ENCODE results near the gene CCDC167. TPM values are rescaled to one million over a fixed set of nuclear protein-coding genes. Genes with fewer than 3 reads are reported as not detected.

Gene CCDC167
- polyA plus RNA-seq, 1 donor from 2014 or later, result 82.4 TPM

DNA sequence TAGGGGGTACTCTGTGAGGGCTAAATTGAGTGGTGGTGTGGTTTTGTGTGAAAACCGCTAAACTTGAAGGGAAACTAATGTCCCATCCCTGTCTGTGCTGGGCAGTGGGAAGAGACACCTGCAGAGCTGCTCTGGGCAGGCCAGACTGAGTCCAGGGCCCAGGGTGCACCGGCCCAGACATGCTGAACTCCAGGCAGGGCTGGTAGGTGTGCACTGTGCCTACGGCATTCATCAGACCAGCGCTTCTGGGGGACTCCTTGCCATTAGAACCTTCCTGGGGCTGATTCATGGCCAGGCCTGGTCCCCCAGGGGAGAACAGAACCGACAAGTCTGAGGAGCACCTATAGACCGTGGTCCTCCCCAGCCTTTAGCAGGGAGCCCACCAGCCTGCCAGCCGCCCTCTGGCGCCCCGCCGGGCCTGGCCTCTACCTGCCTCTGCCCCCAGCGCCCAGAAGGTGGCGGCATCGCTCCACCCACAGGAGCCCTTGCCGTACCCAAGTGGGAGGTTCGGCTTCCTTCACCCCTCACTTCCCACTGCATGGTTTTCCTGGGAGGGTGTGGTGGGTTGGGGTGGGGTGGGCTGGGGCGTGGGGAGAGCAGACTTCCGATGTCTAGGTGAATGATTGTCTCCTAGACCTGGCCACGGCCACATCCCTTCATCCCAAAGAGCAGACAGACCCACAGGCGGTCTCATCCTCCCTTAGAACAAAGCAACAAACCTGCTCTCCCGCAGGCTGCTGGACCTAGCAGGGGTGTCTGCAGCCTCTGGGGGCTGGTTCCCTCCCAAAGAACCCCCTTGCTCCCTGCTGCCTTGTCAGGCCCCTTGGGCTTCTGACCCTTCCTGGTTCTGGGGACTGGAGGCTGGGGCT lies 15.5 kb downstream of the CCDC167 start:
- Mint-ChIP-seq H3K36me3 (no peaks in the 10 kb centered on the region), H3K4me1 (peaks cover 10 to 12% (median 12%) of the 10 kb centered on the region in 3 donors), H3K27me3 (no peaks in the 10 kb centered on the region), H3K9me3 (no peaks in the 10 kb centered on the region), H3K4me3 (no peak overlapping the region), H3K27ac (peak overlapping the region in 1 of 3 donors; percentile 50)

DNA sequence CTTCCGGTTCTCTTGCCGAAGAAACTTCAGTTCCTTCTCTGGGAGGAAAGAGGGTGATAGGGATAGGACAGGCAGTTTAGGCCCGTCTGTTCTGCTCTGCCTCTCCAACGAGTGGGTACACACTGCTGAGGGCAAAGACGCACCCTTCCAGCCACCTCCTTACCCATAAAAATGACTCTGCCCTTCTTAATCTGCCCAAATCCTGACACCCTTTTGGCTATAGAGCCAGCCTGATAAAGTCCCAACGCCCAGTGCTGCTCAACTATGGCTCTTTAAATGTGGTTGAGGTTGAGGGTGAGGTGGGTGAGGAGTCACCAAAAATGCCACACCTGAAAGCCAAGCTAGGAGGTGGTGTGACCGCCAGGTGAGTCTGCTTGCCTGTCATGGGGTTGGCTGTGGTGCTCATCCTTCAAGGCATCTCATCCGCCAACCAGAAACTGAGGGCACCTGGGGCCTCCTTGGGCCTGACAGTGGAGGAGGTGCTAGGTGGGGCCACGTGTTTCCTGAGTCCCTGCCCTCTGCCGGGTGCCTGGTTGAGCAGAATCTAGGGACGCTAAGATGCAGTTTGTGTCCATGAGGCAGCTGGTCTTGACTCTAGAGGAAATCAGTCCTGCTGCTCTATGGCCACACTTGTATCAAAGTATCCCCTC lies 16.3 kb downstream of the CCDC167 start:
- H3K27ac Mint-ChIP-seq, result peak overlapping the region in 1 of 3 donors; percentile 63
- H3K4me3 Mint-ChIP-seq, result no peak overlapping the region
- peaks cover 6 to 12% (median 8%) of the 10 kb centered on the region in 3 donors for H3K4me1 Mint-ChIP-seq
- no peaks in the 10 kb centered on the region for H3K36me3 Mint-ChIP-seq
- no peaks in the 10 kb centered on the region for H3K27me3 Mint-ChIP-seq
- no peaks in the 10 kb centered on the region for H3K9me3 Mint-ChIP-seq

DNA sequence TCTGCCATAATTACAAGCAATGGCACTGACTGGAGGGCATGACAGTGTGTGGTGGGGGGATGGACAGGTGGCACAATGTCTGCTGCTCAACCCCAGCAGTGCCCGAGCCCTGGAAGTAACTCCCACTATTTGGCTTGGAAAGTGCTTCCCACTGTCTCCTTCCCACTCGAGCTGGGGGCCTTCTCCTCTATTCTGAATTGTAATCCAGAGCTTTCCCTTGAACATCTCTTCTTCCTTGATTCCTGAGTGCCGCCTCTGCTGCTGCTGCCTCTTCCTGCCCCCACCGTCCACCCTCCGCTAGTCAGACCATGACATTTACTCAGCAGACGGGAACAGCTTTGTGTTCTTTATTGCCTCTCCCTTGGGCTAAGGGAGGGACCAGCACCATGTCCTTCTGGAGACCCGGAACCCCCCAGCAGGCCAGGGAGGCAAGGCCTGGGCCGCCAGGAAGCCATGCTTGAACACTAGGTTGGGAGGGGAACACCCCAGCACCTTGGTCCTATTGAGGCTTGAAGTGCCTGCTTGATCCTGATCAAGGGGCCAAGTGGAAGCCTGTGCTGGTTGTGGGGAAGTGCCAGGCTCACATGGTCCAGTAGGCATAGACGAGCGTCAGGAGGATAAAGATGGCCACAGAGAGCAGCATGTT lies 17.0 kb downstream of the CCDC167 start:
- Mint-ChIP-seq H3K36me3 (no peaks in the 10 kb centered on the region), H3K27ac (no peak overlapping the region), H3K27me3 (no peaks in the 10 kb centered on the region), H3K4me1 (peaks cover under 1 to 6% (median 3%) of the 10 kb centered on the region in 3 donors), H3K4me3 (no peak overlapping the region), H3K9me3 (no peaks in the 10 kb centered on the region)

DNA sequence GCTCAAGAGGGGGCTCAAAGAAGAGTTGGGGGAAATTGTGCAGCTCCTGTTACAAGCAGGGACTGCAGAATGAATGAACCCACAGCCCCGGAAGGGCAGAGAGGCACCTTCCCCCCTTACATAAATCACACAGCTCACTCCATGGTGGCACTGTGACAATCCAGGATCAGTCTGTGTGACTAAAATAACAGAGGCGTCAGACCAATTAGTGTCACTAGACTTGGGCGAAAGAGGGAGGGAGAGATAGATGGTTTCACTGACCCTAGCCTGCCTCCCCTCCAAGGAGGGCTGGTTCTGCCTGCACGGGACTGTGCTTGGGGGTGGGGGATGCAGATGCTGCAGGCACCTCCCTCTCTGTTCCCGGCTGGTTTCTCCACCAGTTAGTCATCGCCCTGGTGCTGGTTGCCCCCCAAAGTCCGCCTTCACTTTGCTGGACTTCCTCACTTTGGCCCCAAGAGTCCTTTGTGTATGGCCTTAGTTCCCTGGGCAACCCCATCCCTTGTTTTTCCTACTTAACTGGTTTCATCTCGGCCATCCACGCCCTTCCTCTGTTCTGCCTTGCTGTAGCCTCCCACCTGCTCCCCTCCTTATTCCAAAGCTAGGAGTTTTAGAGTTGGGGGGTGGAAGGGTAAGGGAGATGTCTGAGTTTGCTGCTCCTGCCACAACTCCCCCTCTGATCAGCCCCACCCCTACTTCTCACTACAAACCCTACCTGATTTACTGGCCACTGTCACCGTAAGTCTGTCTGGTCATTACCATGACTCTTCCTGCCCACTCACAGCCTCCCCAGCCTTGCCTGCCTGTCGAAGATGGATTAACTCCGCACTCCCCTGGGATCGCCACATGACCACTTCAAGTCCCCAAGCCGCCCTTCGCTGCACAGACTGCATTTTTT lies 17.7 kb downstream of the CCDC167 start:
- H3K27ac Mint-ChIP-seq, result no peak overlapping the region
- H3K4me3 Mint-ChIP-seq, result no peak overlapping the region
- H3K27me3 Mint-ChIP-seq, result no peaks in the 10 kb centered on the region
- H3K36me3 Mint-ChIP-seq, result no peaks in the 10 kb centered on the region
- peaks cover 0 to 6% (median 3%) of the 10 kb centered on the region in 3 donors for H3K4me1 Mint-ChIP-seq
- H3K9me3 Mint-ChIP-seq, result no peaks in the 10 kb centered on the region

DNA sequence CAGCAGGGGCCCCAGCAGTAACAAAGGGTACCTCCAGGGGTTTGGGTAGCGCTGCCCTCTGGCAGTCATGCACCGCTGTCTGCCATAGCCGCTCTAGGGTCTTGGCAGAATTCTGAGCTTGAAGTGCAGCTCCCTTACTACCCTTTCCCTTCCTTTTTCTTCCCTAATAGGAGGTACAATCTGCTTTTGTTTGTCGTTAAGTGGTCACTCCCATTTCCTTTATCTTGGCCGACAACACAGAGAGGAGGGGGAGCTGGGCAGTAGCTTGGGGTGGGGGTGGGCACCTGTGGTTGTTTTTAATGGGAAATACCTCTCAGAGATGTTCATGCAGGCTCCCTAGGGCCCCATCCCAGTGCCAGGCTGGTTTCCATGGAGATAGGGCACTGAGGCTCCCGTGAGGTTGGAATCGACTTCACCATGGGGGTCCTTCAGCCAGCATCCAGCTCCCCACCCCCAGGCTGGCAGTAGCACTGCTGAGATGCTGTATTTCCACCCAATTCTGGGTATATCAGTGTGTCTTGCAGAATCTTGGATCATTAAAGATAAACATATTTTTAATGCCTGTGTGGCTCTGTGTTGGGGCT lies 18.6 kb downstream of the CCDC167 start:
- H3K27me3 Mint-ChIP-seq, result no peaks in the 10 kb centered on the region
- no peak overlapping the region for H3K27ac Mint-ChIP-seq
- no peaks in the 10 kb centered on the region for H3K36me3 Mint-ChIP-seq
- no peak overlapping the region for H3K4me3 Mint-ChIP-seq
- H3K9me3 Mint-ChIP-seq, result no peaks in the 10 kb centered on the region
- H3K4me1 Mint-ChIP-seq, result peaks cover 0 to 6% (median 3%) of the 10 kb centered on the region in 3 donors

DNA sequence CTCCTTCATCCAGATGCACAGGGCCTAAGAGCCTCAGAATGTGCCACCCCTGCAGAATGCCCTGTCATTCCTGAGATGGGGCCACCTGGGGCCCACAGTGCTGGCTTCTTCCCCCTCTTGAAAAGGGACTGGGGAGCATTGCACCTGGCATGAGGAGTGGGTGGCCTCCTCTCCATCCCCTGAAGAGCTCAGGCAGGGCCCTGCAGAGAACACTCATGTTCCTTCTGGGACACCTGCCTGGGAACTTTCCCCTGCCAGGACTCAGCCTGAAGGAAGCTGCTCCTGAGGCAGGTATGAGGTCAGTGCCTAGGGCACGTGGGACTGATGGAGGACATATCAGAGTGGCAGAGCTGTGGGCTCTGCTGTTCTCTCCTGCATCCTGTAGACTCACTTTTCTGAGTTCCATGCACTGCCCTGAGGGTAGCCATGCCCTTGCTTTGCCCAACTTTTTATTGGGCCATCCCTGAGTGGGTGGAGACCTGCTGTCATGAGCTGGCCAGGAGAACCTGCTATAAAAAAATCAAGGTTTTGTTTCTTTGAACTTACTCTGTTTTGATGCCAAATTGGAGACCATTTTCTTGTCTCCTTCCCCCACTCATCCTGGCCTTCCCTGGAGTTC lies 19.5 kb downstream of the CCDC167 start:
- Mint-ChIP-seq H3K4me3 (no peak overlapping the region), H3K36me3 (peaks cover 2% of the 10 kb centered on the region), H3K27me3 (no peaks in the 10 kb centered on the region), H3K9me3 (no peaks in the 10 kb centered on the region), H3K27ac (peak overlapping the region in 1 of 3 donors; percentile 47), H3K4me1 (peaks cover 0 to 8% (median 0%) of the 10 kb centered on the region in 3 donors)

DNA sequence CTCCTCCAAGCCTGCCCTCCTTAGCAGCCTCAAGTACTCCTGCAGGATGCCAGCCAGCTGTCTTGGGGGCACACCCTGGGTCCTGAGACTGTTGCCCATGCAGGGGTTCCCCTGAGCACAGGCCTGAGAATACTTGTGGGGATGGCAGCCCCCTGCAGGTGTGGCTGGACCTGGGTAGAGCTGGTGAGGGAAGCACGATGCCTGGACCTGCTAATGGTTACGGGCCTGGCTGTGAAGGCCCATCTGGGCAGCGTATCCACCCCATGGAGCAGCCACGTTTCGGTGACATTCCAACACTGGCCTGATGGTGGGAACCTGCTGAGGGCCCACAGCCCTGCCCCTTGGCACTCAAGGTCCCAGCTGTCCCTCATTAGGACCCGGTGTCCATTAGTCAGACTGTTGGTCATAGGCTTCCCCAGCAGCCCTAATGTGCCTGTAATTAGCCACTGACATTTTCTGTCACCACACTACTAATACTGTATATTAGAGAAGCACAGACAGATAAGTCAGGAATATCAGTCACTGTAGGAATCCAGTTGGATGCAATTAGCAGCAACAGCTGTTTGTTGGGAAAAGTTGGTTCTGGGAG lies 20.3 kb downstream of the CCDC167 start:
- no peaks in the 10 kb centered on the region for H3K9me3 Mint-ChIP-seq
- no peak overlapping the region for H3K4me3 Mint-ChIP-seq
- peak overlapping the region in 2 of 3 donors; percentile 28 to 47 for H3K27ac Mint-ChIP-seq
- H3K36me3 Mint-ChIP-seq, result peaks cover 2% of the 10 kb centered on the region
- peaks cover 0 to 8% (median 0%) of the 10 kb centered on the region in 3 donors for H3K4me1 Mint-ChIP-seq
- H3K27me3 Mint-ChIP-seq, result no peaks in the 10 kb centered on the region

DNA sequence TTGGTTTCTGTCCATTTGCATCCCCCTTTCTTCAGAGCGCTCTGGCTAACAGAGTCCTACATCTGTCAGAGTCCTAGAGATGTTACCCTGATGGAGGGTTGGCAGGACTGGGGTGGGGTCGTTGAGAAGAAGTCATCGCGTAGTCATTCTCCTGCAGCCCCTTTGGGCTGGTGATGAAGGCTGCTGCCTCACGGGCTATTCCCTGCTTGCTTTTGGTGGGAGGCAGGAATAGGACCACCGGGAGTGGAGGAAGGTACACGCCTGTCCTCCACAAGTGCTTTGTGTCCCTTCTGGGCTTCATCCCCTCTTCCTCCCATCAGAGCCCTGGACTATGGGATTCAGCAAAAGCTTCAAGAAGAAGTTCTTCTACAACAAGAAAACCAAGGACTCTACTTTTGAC lies 20.9 kb downstream of the CCDC167 start:
- Mint-ChIP-seq H3K9me3 (no peaks in the 10 kb centered on the region), H3K27ac (peak overlapping the region in 2 of 3 donors; percentile 28 to 31), H3K36me3 (peaks cover 2% of the 10 kb centered on the region), H3K4me3 (no peak overlapping the region), H3K27me3 (no peaks in the 10 kb centered on the region), H3K4me1 (peaks cover 0 to 8% (median 0%) of the 10 kb centered on the region in 3 donors)

DNA sequence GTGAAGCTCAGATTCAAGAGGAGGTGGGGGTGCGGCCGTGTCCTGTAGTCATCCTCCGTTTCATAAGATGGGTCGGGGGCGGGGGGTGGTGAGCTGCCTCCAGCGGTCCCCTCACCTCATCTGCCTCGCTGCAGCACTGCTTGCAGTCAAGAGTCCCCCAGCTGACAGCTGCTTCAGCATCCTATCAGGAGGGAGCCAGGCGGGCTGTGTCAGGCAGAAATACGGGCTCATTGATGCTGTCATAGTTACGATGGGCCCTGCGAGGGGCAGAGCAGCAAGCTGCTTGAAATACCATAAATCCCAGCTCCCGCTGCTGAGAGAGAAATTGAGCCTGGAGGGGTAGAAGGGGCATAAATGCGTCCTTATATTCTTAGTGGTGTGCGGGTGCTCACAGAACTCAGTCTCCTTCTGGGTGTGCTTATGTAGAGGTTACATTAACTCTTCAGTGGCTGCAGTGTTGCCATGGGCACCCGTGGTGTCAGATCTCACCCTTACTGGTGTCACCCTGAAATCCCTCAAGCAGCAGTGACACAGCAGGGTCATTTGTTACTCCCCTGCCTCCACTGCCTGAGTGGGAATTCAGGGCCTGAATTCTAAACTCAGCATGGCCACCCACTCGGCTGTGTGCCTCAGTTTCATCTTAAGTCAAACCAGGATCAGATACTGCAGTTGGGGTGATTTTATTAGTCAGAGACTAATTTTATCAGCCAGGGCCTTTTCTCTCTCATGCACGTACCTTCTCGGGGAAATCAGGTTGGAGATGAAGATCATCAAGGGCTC lies 21.8 kb downstream of the CCDC167 start:
- Mint-ChIP-seq H3K4me1 (peaks cover 0 to 8% (median 0%) of the 10 kb centered on the region in 3 donors), H3K4me3 (no peak overlapping the region), H3K27me3 (no peaks in the 10 kb centered on the region), H3K27ac (peak overlapping the region in 1 of 3 donors; percentile 18), H3K36me3 (peaks cover 5% of the 10 kb centered on the region), H3K9me3 (no peaks in the 10 kb centered on the region)

DNA sequence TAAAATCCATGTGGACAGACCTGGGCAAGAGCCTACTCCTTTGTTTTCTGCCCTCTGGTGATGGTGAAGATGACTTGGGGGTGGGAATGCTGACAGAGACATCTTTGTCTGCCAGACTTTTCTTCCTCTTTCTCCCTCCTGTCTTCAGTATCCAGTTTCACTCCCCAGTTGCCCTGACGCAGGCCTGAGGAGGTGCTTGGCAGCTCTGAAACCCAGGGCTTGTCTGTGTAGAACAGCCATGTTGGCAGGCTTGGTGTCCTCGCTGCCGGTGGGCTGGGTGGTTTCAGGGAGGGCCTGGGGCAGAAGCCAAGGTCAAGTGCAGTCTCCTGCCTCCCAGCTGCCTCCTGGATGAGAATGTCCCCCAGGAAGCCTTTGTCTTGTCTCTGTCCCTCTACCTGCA lies 22.5 kb downstream of the CCDC167 start:
- Mint-ChIP-seq H3K27me3 (no peaks in the 10 kb centered on the region), H3K27ac (peak overlapping the region in 1 of 3 donors; percentile 27), H3K4me3 (no peak overlapping the region), H3K4me1 (peaks cover 0 to 5% (median 0%) of the 10 kb centered on the region in 3 donors), H3K36me3 (peaks cover 5% of the 10 kb centered on the region), H3K9me3 (no peaks in the 10 kb centered on the region)

DNA sequence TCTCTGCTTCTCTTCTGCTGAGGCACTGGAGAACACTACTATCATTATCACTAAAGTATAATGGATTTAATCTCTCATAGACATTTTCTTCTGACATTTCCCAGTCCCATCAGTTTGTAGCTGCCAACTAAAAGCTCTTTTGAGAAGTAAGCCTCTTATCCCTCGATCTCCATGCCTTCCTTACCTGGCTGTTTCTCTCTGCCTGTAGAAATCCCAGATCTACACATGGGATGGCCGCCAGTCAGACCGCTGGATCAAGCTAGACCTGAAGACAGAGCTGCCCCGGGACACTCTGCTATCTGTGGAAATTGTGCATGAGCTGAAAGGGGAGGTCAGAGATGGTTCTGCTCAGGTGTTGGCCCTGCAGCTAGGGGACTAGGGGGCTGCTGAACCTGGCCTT lies 25.4 kb downstream of the CCDC167 start:
- no peaks in the 10 kb centered on the region for H3K27me3 Mint-ChIP-seq
- H3K27ac Mint-ChIP-seq, result peak overlapping the region in 1 of 3 donors; percentile 35
- peaks cover 9% of the 10 kb centered on the region for H3K36me3 Mint-ChIP-seq
- no peaks in the 10 kb centered on the region for H3K9me3 Mint-ChIP-seq
- H3K4me3 Mint-ChIP-seq, result no peak overlapping the region
- peaks cover 0 to 2% (median 0%) of the 10 kb centered on the region in 3 donors for H3K4me1 Mint-ChIP-seq

DNA sequence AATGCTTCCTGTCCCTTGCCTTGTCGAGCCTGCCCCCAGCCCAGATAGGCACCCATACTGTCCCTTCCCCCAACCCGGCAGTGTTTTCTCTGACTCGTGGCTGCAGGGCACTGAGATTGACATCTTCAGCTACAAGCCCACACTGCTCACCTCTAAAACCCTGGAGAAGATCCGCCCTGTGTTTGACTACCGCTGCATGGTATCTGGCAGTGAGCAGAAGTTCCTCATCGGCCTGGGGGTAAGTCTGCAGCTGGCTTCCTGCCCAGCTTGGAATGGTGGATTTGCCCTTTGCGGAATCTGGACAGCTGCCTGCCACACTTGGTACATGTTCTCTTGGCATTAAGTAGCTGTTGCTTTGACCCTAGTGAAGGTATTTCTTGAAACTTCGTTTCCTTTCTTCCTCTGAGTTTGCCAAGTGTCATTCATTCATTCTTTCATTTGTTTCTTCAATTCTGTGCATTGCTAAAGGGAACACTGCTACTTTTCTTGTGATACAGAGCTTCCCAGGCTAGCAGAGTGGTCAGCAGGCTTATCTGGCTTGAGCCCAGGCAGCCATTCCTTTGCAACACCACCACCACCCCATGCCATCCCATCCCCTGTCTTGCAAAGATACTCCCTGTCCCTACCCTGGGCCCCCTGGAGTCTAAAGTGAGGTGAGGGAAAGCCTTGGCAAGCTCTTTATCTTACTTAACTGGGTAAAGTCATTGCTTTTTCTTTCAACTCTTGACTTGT lies 26.2 kb downstream of the CCDC167 start:
- H3K4me3 Mint-ChIP-seq, result no peak overlapping the region
- H3K4me1 Mint-ChIP-seq, result peaks cover 0 to 2% (median 0%) of the 10 kb centered on the region in 3 donors
- H3K27ac Mint-ChIP-seq, result peak overlapping the region in 2 of 3 donors; percentile 10 to 56
- no peaks in the 10 kb centered on the region for H3K9me3 Mint-ChIP-seq
- no peaks in the 10 kb centered on the region for H3K27me3 Mint-ChIP-seq
- peaks cover 9% of the 10 kb centered on the region for H3K36me3 Mint-ChIP-seq

Measured in IgD-negative memory B cell (primary cell).